Neural cell (in vitro differentiated cells): ENCODE data around the gene KIAA1549. TPM values are rescaled to one million over a fixed set of nuclear protein-coding genes. Genes with fewer than 3 reads are reported as not detected.

Source experiments
- H2AFZ ChIP-seq: fragments of 200-600, 300-800 bp; sonication (generic), shearing (Covaris generic); 2 replicates; pipeline ENCODE4 v1.6.0; 2014; ENCODE audit warnings: low read depth, mild to moderate bottlenecking, antibody characterized with exemption, low read length, moderate library complexity
- H3F3A ChIP-seq: fragments of 200-600 bp; shearing (Covaris generic); 2 replicates; pipeline ENCODE4 v1.6.1; 2016; ENCODE audit warnings: mild to moderate bottlenecking, moderate library complexity, mixed read lengths, antibody characterized with exemption, low read length; ENCODE audit not compliant: insufficient read depth, poor library complexity, severe bottlenecking
- H3K27ac ChIP-seq: fragments of 200-600, 300-800 bp; sonication (generic), shearing (Covaris generic); 2 replicates; pipeline ENCODE4 v1.5.1; 2014; ENCODE audit warnings: mild to moderate bottlenecking, low read length, moderate library complexity
- H3K27me3 ChIP-seq: fragments of 300-800, 200-600 bp; sonication (generic), shearing (Covaris generic); 2 replicates; pipeline ENCODE4 v1.6.0; 2014; ENCODE audit warnings: mild to moderate bottlenecking, low read depth, low read length, moderate library complexity; ENCODE audit not compliant: insufficient read depth
- H3K36me3 ChIP-seq: fragments of 300-800, 200-600 bp; sonication (generic), shearing (Covaris generic); 2 replicates; pipeline ENCODE4 v1.5.1; 2014; ENCODE audit warnings: mild to moderate bottlenecking, antibody characterized with exemption, low read length, moderate library complexity; ENCODE audit not compliant: insufficient read depth
- H3K4me2 ChIP-seq: fragments of 300-800, 200-600 bp; sonication (generic), shearing (Covaris generic); 2 replicates; pipeline ENCODE4 v1.6.0; 2014; ENCODE audit warnings: mild to moderate bottlenecking, low read length
- H3K4me3 ChIP-seq: fragments of 300-800, 200-600 bp; sonication (generic), shearing (Covaris generic); 2 replicates; pipeline ENCODE4 v1.5.1; 2014; ENCODE audit warnings: mild to moderate bottlenecking, low read length, moderate library complexity
- H3K79me2 ChIP-seq: fragments of 200-600 bp; shearing (Covaris generic); replicated peaks from 2 replicates; pipeline ENCODE4 v1.6.0; 2014; ENCODE audit warnings: mild to moderate bottlenecking, low read length, moderate library complexity; ENCODE audit not compliant: insufficient read depth
- H3K9ac ChIP-seq: fragments of 300-800, 200-600 bp; sonication (generic), shearing (Covaris generic); 2 replicates; pipeline ENCODE4 v1.6.1; 2016; ENCODE audit warnings: mild to moderate bottlenecking, low read length, mixed read lengths
- H3K9me2 ChIP-seq: fragments of 200-600 bp; shearing (Covaris generic); 2 replicates; pipeline ENCODE4 v1.6.1; 2016; ENCODE audit warnings: mild to moderate bottlenecking, low read length, mixed read lengths; ENCODE audit not compliant: insufficient read depth
- H3K9me3 ChIP-seq: fragments of 200-600, 300-800 bp; sonication (generic), shearing (Covaris generic); 2 replicates; pipeline ENCODE4 v1.6.1; 2016; ENCODE audit warnings: mild to moderate bottlenecking, mixed run types, low read length, moderate library complexity, mixed read lengths
- H4K20me1 ChIP-seq: fragments of 200-600 bp; shearing (Covaris generic); 2 replicates; pipeline ENCODE4 v1.6.1; 2016; ENCODE audit warnings: mild to moderate bottlenecking, mixed run types; ENCODE audit not compliant: insufficient read depth
- EP300 ChIP-seq: fragments of 450-650 bp; conservative IDR thresholded peaks from 2 replicates; pipeline ENCODE4 v1.6.1; 2014; ENCODE audit warnings: antibody characterized with exemption, mild to moderate bottlenecking, moderate library complexity; ENCODE audit not compliant: poor library complexity, severe bottlenecking
- EZH2 ChIP-seq: fragments of 200-600, 300-800 bp; shearing (Covaris generic), sonication (generic); IDR thresholded peaks from 2 replicates; pipeline ENCODE4 v1.6.1; 2014; ENCODE audit warnings: antibody characterized with exemption, low read length, borderline replicate concordance, mild to moderate bottlenecking; ENCODE audit not compliant: insufficient read depth, poor library complexity, severe bottlenecking
- MXI1 ChIP-seq: fragments of 450-650 bp; conservative IDR thresholded peaks from 2 replicates; pipeline ENCODE4 v1.6.1; 2014; ENCODE audit warnings: antibody characterized with exemption, mild to moderate bottlenecking; ENCODE audit not compliant: poor library complexity, severe bottlenecking
- POLR2AphosphoS5 ChIP-seq: IDR thresholded peaks from 2 replicates; pipeline ENCODE4 v1.6.1; 2012
- RAD21 ChIP-seq: fragments of 450-650 bp; conservative IDR thresholded peaks from 2 replicates; pipeline ENCODE4 v1.6.1; 2014; ENCODE audit warnings: antibody characterized with exemption, mild to moderate bottlenecking, moderate library complexity
- SMC3 ChIP-seq: fragments of 450-650 bp; conservative IDR thresholded peaks from 2 replicates; pipeline ENCODE4 v1.6.1; 2014; ENCODE audit warnings: antibody characterized with exemption, mild to moderate bottlenecking, moderate library complexity; ENCODE audit not compliant: poor library complexity
- TAF1 ChIP-seq: IDR thresholded peaks from 2 replicates; pipeline ENCODE4 v1.6.1; 2012; ENCODE audit warnings: low read depth
- polyA plus RNA-seq: library from polyadenylated mRNA; depleted of rRNA; stranded (reverse); fragments of >200 nt; gene quantifications from 2 replicates; pipeline ENCODE4 v1.2.3, GENCODE V29; 2014
- TF ChIP-seq, protein P1 (sequence below): IDR thresholded peaks from 2 replicates; pipeline ENCODE4 v1.6.1; 2012; ENCODE audit warnings: borderline replicate concordance
- TF ChIP-seq, protein P2 (sequence below): fragments of 450-650 bp; IDR thresholded peaks from 2 replicates; pipeline ENCODE4 v1.5.1; 2014; ENCODE audit warnings: antibody characterized with exemption, mild to moderate bottlenecking, moderate library complexity; ENCODE audit not compliant: poor library complexity, severe bottlenecking

KIAA1549 gene
- polyA plus RNA-seq, 1 donor from 2014 or later: 14.1 TPM

DNA sequence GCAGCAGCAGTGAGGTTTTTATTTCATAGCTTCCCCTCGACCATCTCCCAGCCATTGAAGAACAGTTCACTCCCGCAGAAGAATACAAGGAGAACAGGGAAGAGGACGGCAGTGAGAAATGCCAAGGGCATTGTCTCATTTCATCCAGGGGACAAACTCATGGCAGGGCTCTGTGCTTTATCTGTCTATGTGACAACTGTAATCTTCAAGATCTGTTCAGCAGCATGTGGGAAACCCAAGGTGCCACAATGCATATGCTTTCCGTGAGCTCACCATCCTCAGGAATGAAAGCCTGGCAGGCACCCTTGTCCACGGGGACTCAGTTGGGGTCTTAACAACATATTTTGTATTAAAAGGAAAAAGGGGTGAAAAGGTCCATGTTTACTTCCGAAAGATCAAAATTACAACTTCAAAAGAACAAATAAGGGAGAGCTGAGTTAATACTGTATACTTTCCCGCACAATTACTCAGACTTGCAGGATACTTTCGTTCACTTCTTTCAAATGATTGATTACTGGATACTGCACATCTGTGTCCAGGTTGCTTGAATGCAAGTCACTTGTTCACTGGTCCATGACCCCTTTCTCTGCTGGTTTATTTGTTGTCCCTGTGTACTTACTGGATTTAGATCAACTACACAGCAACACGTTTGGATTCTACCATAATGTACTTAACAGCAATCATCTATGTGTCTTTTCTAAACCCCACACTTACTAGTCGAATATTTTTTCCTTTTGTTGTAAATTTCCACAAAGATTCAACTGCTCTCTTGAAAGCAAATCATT lies 93.1 kb downstream of the KIAA1549 start:
- no peaks in the 10 kb centered on the region for H3K9me3 ChIP-seq
- H3K27me3 ChIP-seq: no peaks in the 10 kb centered on the region
- H3F3A ChIP-seq: no peaks in the 10 kb centered on the region
- no peaks in the 10 kb centered on the region for H3K9me2 ChIP-seq
- H2AFZ ChIP-seq: no peak overlapping the region
- H3K4me3 ChIP-seq: no peak overlapping the region
- H3K27ac ChIP-seq: no peak overlapping the region
- H3K36me3 ChIP-seq: no peaks in the 10 kb centered on the region
- no peaks in the 10 kb centered on the region for H3K79me2 ChIP-seq
- no peak overlapping the region for H3K9ac ChIP-seq
- H4K20me1 ChIP-seq: no peaks in the 10 kb centered on the region
- H3K4me2 ChIP-seq: no peak overlapping the region
- TF ChIP-seq MXI1 (no peak), EP300 (no peak), RAD21 (no peak), TAF1 (no peak), EZH2 (no peak), POLR2AphosphoS5 (no peak), SMC3 (no peak)
- TF ChIP-seq, protein P1, sequence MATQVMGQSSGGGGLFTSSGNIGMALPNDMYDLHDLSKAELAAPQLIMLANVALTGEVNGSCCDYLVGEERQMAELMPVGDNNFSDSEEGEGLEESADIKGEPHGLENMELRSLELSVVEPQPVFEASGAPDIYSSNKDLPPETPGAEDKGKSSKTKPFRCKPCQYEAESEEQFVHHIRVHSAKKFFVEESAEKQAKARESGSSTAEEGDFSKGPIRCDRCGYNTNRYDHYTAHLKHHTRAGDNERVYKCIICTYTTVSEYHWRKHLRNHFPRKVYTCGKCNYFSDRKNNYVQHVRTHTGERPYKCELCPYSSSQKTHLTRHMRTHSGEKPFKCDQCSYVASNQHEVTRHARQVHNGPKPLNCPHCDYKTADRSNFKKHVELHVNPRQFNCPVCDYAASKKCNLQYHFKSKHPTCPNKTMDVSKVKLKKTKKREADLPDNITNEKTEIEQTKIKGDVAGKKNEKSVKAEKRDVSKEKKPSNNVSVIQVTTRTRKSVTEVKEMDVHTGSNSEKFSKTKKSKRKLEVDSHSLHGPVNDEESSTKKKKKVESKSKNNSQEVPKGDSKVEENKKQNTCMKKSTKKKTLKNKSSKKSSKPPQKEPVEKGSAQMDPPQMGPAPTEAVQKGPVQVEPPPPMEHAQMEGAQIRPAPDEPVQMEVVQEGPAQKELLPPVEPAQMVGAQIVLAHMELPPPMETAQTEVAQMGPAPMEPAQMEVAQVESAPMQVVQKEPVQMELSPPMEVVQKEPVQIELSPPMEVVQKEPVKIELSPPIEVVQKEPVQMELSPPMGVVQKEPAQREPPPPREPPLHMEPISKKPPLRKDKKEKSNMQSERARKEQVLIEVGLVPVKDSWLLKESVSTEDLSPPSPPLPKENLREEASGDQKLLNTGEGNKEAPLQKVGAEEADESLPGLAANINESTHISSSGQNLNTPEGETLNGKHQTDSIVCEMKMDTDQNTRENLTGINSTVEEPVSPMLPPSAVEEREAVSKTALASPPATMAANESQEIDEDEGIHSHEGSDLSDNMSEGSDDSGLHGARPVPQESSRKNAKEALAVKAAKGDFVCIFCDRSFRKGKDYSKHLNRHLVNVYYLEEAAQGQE: no peak
- TF ChIP-seq, protein P2, sequence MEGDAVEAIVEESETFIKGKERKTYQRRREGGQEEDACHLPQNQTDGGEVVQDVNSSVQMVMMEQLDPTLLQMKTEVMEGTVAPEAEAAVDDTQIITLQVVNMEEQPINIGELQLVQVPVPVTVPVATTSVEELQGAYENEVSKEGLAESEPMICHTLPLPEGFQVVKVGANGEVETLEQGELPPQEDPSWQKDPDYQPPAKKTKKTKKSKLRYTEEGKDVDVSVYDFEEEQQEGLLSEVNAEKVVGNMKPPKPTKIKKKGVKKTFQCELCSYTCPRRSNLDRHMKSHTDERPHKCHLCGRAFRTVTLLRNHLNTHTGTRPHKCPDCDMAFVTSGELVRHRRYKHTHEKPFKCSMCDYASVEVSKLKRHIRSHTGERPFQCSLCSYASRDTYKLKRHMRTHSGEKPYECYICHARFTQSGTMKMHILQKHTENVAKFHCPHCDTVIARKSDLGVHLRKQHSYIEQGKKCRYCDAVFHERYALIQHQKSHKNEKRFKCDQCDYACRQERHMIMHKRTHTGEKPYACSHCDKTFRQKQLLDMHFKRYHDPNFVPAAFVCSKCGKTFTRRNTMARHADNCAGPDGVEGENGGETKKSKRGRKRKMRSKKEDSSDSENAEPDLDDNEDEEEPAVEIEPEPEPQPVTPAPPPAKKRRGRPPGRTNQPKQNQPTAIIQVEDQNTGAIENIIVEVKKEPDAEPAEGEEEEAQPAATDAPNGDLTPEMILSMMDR: no peak

DNA sequence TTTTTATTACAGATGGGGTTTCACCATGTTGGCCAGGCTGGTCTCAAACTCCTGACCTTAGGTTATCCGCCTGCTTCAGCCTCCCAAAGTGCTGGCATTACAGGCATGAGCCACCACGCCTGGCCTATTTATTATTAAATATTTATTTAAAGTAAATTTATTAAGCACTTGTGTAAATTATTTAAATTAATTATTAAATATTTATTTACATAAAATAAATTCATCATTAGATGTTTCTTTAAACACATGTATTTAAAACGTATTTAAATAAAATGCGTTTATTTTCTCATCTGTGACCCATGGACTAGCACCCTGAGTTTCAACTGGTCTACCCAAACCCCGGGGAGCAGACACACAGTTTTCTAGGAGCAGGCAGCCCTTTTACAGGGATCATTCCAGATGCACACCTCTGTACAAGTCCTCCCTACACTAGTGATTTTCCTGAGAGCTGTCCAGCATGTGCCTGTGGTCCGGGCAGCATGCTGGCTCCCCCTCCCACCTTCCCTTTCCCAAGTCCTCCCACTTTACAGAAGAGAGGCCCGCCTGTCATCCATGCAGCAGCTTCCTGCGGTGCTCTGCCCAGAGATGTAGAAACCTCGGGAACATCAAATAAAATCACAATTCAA lies 94.0 kb downstream of the KIAA1549 start:
- Histone ChIP-seq H4K20me1 (no peaks in the 10 kb centered on the region), H3K36me3 (no peaks in the 10 kb centered on the region), H3K4me2 (no peak overlapping the region), H3F3A (no peaks in the 10 kb centered on the region), H3K9ac (no peak overlapping the region), H3K79me2 (no peaks in the 10 kb centered on the region), H3K9me3 (no peaks in the 10 kb centered on the region), H2AFZ (no peak overlapping the region), H3K9me2 (no peaks in the 10 kb centered on the region), H3K27ac (no peak overlapping the region), H3K4me3 (no peak overlapping the region), H3K27me3 (no peaks in the 10 kb centered on the region)
- TF ChIP-seq EP300: no peak
- TF ChIP-seq MXI1: no peak
- TF ChIP-seq SMC3: no peak
- TF ChIP-seq RAD21: no peak
- TF ChIP-seq, protein P1: no peak
- TF ChIP-seq, protein P2: no peak
- no peak for TF ChIP-seq EZH2
